Measurements from ENCODE around the gene POLA1.

POLA1 gene

DNA sequence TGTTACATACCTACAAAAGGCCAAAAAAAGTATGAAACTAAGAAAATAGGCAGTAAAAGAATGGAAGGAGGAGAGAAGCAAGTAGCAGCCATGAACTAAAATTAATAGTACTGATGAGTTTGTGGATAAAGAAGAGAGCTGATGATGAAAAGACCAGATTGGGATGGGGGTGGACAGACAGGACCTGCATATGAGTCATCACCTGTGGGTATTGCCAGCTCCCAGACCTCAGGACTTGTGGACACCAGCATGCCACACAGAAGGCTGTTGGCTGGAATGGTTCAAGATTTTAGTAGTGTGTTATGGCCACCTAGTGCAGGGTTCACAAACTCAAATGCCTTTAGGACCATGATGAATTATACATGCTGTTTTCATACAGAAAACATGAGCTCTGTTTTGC, 263.1 kb downstream of the POLA1 start:
- H3K27me3 Mint-ChIP-seq (ENCODE audit: low read depth), result no peaks in the 10 kb centered on the region
- no peaks in the 10 kb centered on the region for H3K9me3 Mint-ChIP-seq
- H3K27ac Mint-ChIP-seq, result no peak overlapping the region
- H3K36me3 Mint-ChIP-seq (ENCODE audit: low read depth), result no peaks in the 10 kb centered on the region
- H3K4me1 Mint-ChIP-seq (ENCODE audit: low read depth), result peaks cover 1% of the 10 kb centered on the region
- no peak overlapping the region for H3K4me3 Mint-ChIP-seq
- DNase-seq (ENCODE audit: low spot score), result no peak

DNA sequence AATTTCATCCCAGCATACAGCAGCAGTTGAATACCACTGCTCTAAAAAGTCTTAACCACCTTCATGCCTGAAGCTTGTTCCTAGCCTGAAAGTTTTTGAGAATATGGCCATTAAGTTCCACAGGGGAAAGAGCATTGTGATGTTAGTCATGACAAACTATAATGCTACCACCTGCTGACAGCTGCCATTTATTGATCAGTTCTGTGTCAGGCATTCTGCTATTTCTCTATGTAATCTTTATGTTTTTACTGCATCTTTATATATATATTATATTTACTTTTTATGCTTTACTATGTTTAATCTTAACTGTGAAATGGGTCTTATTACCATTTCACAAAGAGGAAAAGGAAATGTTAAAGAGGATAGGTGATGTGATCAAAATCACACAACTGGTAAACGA, 268.1 kb downstream of the POLA1 start:
- Mint-ChIP-seq H3K9me3 (no peaks in the 10 kb centered on the region), H3K36me3 (ENCODE audit: low read depth) (no peaks in the 10 kb centered on the region), H3K4me3 (no peak overlapping the region), H3K27me3 (ENCODE audit: low read depth) (no peaks in the 10 kb centered on the region), H3K27ac (no peak overlapping the region), H3K4me1 (ENCODE audit: low read depth) (no peaks in the 10 kb centered on the region)
- DNase-seq (ENCODE audit: low spot score), result no peak

GRCh38 chrX:24963823-24964222, 270.1 kb downstream of the POLA1 start:
- H3K27me3 Mint-ChIP-seq (ENCODE audit: low read depth), result no peaks in the 10 kb centered on the region
- H3K4me3 Mint-ChIP-seq, result no peak overlapping the region
- H3K4me1 Mint-ChIP-seq (ENCODE audit: low read depth), result no peaks in the 10 kb centered on the region
- H3K36me3 Mint-ChIP-seq (ENCODE audit: low read depth), result no peaks in the 10 kb centered on the region
- no peaks in the 10 kb centered on the region for H3K9me3 Mint-ChIP-seq
- DNase-seq (ENCODE audit: low spot score), result no peak
- H3K27ac Mint-ChIP-seq, result no peak overlapping the region

GRCh38 chrX:24965372-24965771, 271.7 kb downstream of the POLA1 start:
- DNase-seq (ENCODE audit: low spot score), result no peak
- H3K4me3 Mint-ChIP-seq, result no peak overlapping the region
- no peak overlapping the region for H3K27ac Mint-ChIP-seq
- no peaks in the 10 kb centered on the region for H3K9me3 Mint-ChIP-seq
- H3K27me3 Mint-ChIP-seq (ENCODE audit: low read depth), result no peaks in the 10 kb centered on the region
- peaks cover 9% of the 10 kb centered on the region for H3K36me3 Mint-ChIP-seq (ENCODE audit: low read depth)
- no peaks in the 10 kb centered on the region for H3K4me1 Mint-ChIP-seq (ENCODE audit: low read depth)

DNA sequence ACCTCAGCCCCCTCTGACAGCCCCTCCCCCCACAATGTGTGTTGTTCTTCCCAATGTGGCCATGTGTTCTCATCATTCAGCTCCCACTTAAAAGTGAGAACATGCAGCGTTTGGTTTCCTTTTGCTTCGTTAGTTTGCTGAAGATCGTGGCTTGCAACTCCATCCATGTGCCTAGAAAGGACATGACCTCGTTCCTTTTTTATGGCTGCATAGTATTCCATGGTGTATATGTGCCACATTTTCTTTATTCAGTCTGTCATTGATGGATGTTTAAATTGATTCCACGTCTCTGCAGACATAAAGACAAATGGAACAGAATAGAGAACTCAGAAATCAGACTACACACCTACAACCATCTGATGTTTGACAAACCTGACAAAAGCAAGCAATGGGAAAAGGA, 276.1 kb downstream of the POLA1 start:
- no peaks in the 10 kb centered on the region for H3K9me3 Mint-ChIP-seq
- no peak overlapping the region for H3K4me3 Mint-ChIP-seq
- no peak for DNase-seq (ENCODE audit: low spot score)
- H3K4me1 Mint-ChIP-seq (ENCODE audit: low read depth), result no peaks in the 10 kb centered on the region
- peaks cover 10% of the 10 kb centered on the region for H3K36me3 Mint-ChIP-seq (ENCODE audit: low read depth)
- H3K27ac Mint-ChIP-seq, result no peak overlapping the region
- H3K27me3 Mint-ChIP-seq (ENCODE audit: low read depth), result no peaks in the 10 kb centered on the region

DNA sequence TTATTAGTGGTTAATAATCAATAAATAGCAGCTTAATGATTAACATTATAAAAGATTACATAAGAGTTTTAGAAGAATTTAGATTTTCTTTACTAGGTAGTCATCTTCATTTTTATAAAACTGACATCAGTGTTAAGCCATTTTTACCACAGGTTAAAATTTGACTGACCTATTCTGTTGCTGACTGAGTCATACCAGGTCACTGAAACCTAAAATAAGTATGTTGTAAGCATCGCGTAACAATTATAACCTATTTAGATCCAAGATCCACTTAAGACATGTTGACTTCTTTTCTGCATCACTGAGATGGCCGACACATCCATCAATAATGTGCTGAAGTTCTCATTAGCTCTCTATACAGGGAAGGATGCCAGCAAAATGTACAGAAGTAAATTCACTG, 285.4 kb downstream of the POLA1 start:
- Mint-ChIP-seq H3K27me3 (ENCODE audit: low read depth) (no peaks in the 10 kb centered on the region), H3K9me3 (no peaks in the 10 kb centered on the region), H3K36me3 (ENCODE audit: low read depth) (peaks cover 5% of the 10 kb centered on the region), H3K27ac (no peak overlapping the region), H3K4me3 (no peak overlapping the region), H3K4me1 (ENCODE audit: low read depth) (no peaks in the 10 kb centered on the region)
- no peak for DNase-seq (ENCODE audit: low spot score)

DNA sequence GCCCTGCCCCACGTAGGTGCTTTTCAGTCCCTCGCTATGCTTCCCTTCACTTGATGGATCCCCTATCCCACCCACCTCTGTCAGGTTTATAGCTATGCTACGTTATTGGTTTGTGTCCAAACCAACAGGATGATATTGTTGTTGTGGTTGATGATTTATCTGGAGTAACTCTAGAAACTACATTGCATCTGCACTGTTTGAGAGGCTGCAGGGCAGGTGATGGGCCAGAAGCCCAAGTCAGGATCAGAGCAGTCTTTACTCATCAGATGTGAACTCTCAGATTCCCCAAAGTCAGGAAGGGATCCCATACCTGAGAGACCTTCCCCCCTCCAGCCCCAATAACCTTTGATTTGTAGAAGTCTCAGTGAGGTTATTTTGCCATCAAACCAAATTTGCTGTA, 287.3 kb downstream of the POLA1 start:
- H3K4me1 Mint-ChIP-seq (ENCODE audit: low read depth), result no peaks in the 10 kb centered on the region
- no peaks in the 10 kb centered on the region for H3K9me3 Mint-ChIP-seq
- no peak overlapping the region for H3K4me3 Mint-ChIP-seq
- no peaks in the 10 kb centered on the region for H3K27me3 Mint-ChIP-seq (ENCODE audit: low read depth)
- no peak for DNase-seq (ENCODE audit: low spot score)
- peaks cover 7% of the 10 kb centered on the region for H3K36me3 Mint-ChIP-seq (ENCODE audit: low read depth)
- H3K27ac Mint-ChIP-seq, result no peak overlapping the region

- Mint-ChIP-seq H3K4me1 (ENCODE audit: low read depth) (no peaks in the 10 kb centered on the region), H3K9me3 (no peaks in the 10 kb centered on the region), H3K36me3 (ENCODE audit: low read depth) (peaks cover 7% of the 10 kb centered on the region), H3K27me3 (ENCODE audit: low read depth) (no peaks in the 10 kb centered on the region), H3K27ac (no peak overlapping the region), H3K4me3 (no peak overlapping the region)
- no peak for DNase-seq (ENCODE audit: low spot score)
Observed at GRCh38 chrX:24982306-24982965, 288.7 kb downstream of the POLA1 start.

- no peak for DNase-seq (ENCODE audit: low spot score)
- H3K36me3 Mint-ChIP-seq (ENCODE audit: low read depth), result peaks cover 9% of the 10 kb centered on the region
- no peaks in the 10 kb centered on the region for H3K4me1 Mint-ChIP-seq (ENCODE audit: low read depth)
- no peaks in the 10 kb centered on the region for H3K27me3 Mint-ChIP-seq (ENCODE audit: low read depth)
- H3K9me3 Mint-ChIP-seq, result no peaks in the 10 kb centered on the region
- H3K27ac Mint-ChIP-seq, result no peak overlapping the region
- H3K4me3 Mint-ChIP-seq, result no peak overlapping the region
Observed at GRCh38 chrX:24983931-24984330, 290.2 kb downstream of the POLA1 start.

- Mint-ChIP-seq H3K4me1 (ENCODE audit: low read depth) (no peaks in the 10 kb centered on the region), H3K27me3 (ENCODE audit: low read depth) (no peaks in the 10 kb centered on the region), H3K9me3 (no peaks in the 10 kb centered on the region), H3K36me3 (ENCODE audit: low read depth) (peaks cover 5% of the 10 kb centered on the region), H3K4me3 (no peak overlapping the region), H3K27ac (no peak overlapping the region)
- no peak for DNase-seq (ENCODE audit: low spot score)
Observed at GRCh38 chrX:24985120-24985519, 291.4 kb downstream of the POLA1 start.

DNA sequence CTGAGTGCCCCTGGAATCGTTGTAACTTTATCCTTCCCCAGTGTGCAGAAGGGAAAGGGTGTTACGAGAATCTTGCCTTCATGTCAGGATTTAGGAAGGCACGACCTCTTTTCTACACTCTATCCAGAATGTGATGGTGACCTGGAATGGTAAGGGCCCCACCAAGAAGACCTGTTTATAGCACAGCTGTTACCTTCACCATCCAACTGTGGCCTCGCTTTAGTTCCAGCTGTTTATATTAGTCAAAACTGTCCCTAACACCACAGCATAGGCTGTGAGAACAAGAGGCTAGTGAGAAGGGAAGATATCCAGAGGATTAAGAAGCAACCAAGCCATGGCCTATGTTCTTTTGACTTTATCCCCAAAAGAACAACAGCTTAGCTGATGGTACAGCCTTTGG, 294.0 kb downstream of the POLA1 start:
- H3K9me3 Mint-ChIP-seq, result no peaks in the 10 kb centered on the region
- no peak overlapping the region for H3K27ac Mint-ChIP-seq
- H3K4me3 Mint-ChIP-seq, result no peak overlapping the region
- H3K36me3 Mint-ChIP-seq (ENCODE audit: low read depth), result peaks cover 4% of the 10 kb centered on the region
- no peaks in the 10 kb centered on the region for H3K4me1 Mint-ChIP-seq (ENCODE audit: low read depth)
- no peak for DNase-seq (ENCODE audit: low spot score)
- H3K27me3 Mint-ChIP-seq (ENCODE audit: low read depth), result no peaks in the 10 kb centered on the region

- H3K9me3 Mint-ChIP-seq, result no peaks in the 10 kb centered on the region
- DNase-seq (ENCODE audit: low spot score), result no peak
- H3K4me3 Mint-ChIP-seq, result no peak overlapping the region
- H3K27ac Mint-ChIP-seq, result no peak overlapping the region
- no peaks in the 10 kb centered on the region for H3K4me1 Mint-ChIP-seq (ENCODE audit: low read depth)
- no peaks in the 10 kb centered on the region for H3K27me3 Mint-ChIP-seq (ENCODE audit: low read depth)
- H3K36me3 Mint-ChIP-seq (ENCODE audit: low read depth), result peaks cover 4% of the 10 kb centered on the region
Observed at GRCh38 chrX:24988314-24988713, 294.6 kb downstream of the POLA1 start.

DNA sequence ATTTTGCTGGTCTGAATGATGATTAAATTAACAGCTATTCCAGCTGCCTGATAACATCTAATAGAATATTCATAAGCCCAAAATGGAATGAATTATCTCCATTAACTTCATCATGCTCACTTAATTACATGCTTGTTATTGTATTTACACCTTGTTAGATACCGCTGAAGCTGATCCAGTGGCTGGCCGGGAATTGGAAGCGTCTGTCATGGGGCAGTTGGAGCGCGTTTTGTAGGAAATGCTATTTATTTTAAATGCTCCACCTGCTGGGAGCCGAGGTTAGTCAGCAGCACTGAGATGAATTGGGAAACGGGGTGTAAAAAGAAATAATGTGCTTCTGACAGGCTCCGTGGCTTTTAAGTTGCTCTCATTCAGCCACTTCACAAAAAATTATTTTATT, 296.8 kb downstream of the POLA1 start:
- H3K27me3 Mint-ChIP-seq (ENCODE audit: low read depth), result no peaks in the 10 kb centered on the region
- no peak overlapping the region for H3K4me3 Mint-ChIP-seq
- H3K36me3 Mint-ChIP-seq (ENCODE audit: low read depth), result peaks cover 2% of the 10 kb centered on the region
- DNase-seq (ENCODE audit: low spot score), result no peak
- no peak overlapping the region for H3K27ac Mint-ChIP-seq
- H3K9me3 Mint-ChIP-seq, result no peaks in the 10 kb centered on the region
- H3K4me1 Mint-ChIP-seq (ENCODE audit: low read depth), result no peaks in the 10 kb centered on the region

DNA sequence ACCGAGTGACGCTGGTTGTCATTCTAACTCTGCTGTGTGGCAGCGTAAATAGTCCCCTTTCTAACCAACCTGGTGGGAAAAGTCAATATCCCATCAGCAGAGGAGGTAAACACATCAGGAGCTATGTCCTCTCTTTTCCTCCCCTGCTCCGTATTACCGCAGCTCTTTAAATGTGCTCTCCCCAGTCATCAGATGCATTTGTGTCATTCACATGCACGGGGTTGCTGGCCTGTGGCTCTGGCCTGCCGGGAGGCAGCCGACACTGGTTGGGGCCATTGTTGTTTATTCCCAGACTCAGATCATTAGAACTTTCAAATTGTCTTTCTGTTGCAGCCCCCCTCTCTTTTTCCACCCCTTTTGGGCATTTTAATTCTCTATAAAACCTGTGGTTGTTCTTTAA, 300.2 kb downstream of the POLA1 start:
- H3K36me3 Mint-ChIP-seq (ENCODE audit: low read depth), result no peaks in the 10 kb centered on the region
- H3K9me3 Mint-ChIP-seq, result no peaks in the 10 kb centered on the region
- no peak overlapping the region for H3K27ac Mint-ChIP-seq
- H3K27me3 Mint-ChIP-seq (ENCODE audit: low read depth), result no peaks in the 10 kb centered on the region
- no peak overlapping the region for H3K4me3 Mint-ChIP-seq
- H3K4me1 Mint-ChIP-seq (ENCODE audit: low read depth), result no peaks in the 10 kb centered on the region
- no peak for DNase-seq (ENCODE audit: low spot score)

GRCh38 chrX:24996096-24996709, 302.5 kb downstream of the POLA1 start:
- Mint-ChIP-seq H3K4me1 (ENCODE audit: low read depth) (no peaks in the 10 kb centered on the region), H3K36me3 (ENCODE audit: low read depth) (no peaks in the 10 kb centered on the region), H3K27me3 (ENCODE audit: low read depth) (no peaks in the 10 kb centered on the region), H3K27ac (no peak overlapping the region), H3K9me3 (no peaks in the 10 kb centered on the region), H3K4me3 (no peak overlapping the region)
- DNase-seq (ENCODE audit: low spot score), result no peak

Measured in T-helper 2 cell treated with Interferon-gamma antibody and Interleukin-4, amounts not matched to agents 5 μg/mL and 100 μg/mL, for 36 hours (primary cell).